Ovary (tissue), 9 donors: ENCODE results near the gene C1orf53. TPM values are rescaled to one million over a fixed set of nuclear protein-coding genes. Genes with fewer than 3 reads are reported as not detected.
"Not testable (repeated sequence)": the region's sequence is repeated elsewhere in the genome, so short reads cannot be mapped to it uniquely, and the experiment has no call there.

Experiments used
- DNase-seq, 5 donors: peaks; one replicate each; pipeline ENCODE4 v3.0.0-alpha.2; 2019 to 2020
- H3K27ac ChIP-seq, 2 donors: fragments of 200-600 bp; one replicate each; pipeline versions ENCODE4 v1.5.1 to v1.8.0; 2019 to 2022
- H3K27me3 ChIP-seq: fragments of 200-600 bp; one replicate; pipeline ENCODE4 v1.8.0; 2022
- H3K36me3 ChIP-seq: fragments of 200-600 bp; sonication (generic); one replicate; pipeline ENCODE4 v1.5.1; 2019
- H3K4me1 ChIP-seq: one replicate; pipeline ENCODE4 v1.8.1; 2013; ENCODE audit warnings: mild to moderate bottlenecking, moderate library complexity; ENCODE audit not compliant: insufficient read depth
- H3K4me3 ChIP-seq: fragments of 200-600 bp; sonication (generic); one replicate; pipeline ENCODE4 v1.5.1; 2017
- H3K9me3 ChIP-seq, 2 donors: fragments of 200-600 bp in 1 of 2; sonication (generic) in 1 of 2; one replicate each; pipeline versions ENCODE4 v1.5.1 to v1.8.1; 2013 to 2019; ENCODE audit warnings: mild to moderate bottlenecking in 1 of 2, moderate library complexity in 1 of 2
- EP300 ChIP-seq: sonication (generic); formaldehyde crosslinking; IDR thresholded peaks from one replicate; pipeline ENCODE4 v1.6.1; 2017; ENCODE audit warnings: antibody characterized with exemption
- POLR2A ChIP-seq: fragments of 450-650 bp; IDR thresholded peaks from one replicate; pipeline ENCODE4 v1.6.1; 2017; ENCODE audit warnings: antibody characterized with exemption, mild to moderate bottlenecking, moderate library complexity
- WGBS, 3 donors: extraction: QIAGEN DNeasy Blood & Tissue Kit in 1 of 3; methylation state at CpG; one replicate each; pipeline versions ENCODE4 v1.1.5 to v1.1.7; 2013 to 2017; 5-methylcytosine and 5-hydroxymethylcytosine counted together
- intact Hi-C, 4 donors: fragments of 100-400 bp; cut with DNase I; formaldehyde crosslinking; loops; one replicate each; pipeline versions ENCODE4 v1.11.0 to v1.15.1; 2022 to 2023
- polyA plus RNA-seq, 2 donors: library from polyadenylated mRNA; stranded (reverse); fragments of 200-250 nt in 1 of 2; fragments of 350-450 nt in 1 of 2; fragmentation: Illumina TruSeq in 1 of 2; extraction: RNeasy Lipid Tissue Mini Kit (QIAGEN cat#74804) in 1 of 2; gene quantifications; one replicate each; pipeline ENCODE4 v1.2.3, GENCODE V29; 2013 to 2014
- total RNA-seq, 7 donors: library from RNA; depleted of rRNA in 2 of 7; stranded (reverse); fragments of >200 nt in 2 of 7; fragmentation: NEBNext Ultra II Directional in 3 of 7; extraction: Animal tissue kit (Norgen Biotek cat#: 25700) in 3 of 7; gene quantifications; one replicate each; pipeline versions ENCODE4 v1.1.0 to v1.2.4, GENCODE V29; 2016 to 2023
- TF ChIP-seq, protein P1 (sequence below), 3 donors: fragments of 450-650 bp in 2 of 3; fragments of 200-600 bp in 1 of 3; IDR thresholded peaks; one replicate each; pipeline versions ENCODE4 v1.5.1 to v1.8.0; 2016 to 2022; ENCODE audit warnings: antibody characterized with exemption in 3 of 3, mild to moderate bottlenecking in 1 of 3
- donor health status: DM: no; HTN: no; CAD: no; lungs with moderate emphysema.
- donor health status: DM: no; HTN: no; CAD: no.
- donor health status: Bipolar disorder and iron deficiency.
- donor health status: DM: yes; HTN: yes; CAD: no.
- donor health status: DM: no; HTN: no; CAD: no.
- donor health status: DM: yes; HTN: yes; CAD: no.

C1orf53 gene
- total and polyA plus RNA-seq, 9 donors, result 1.9 to 7.5 (median 4.8) TPM

DNA sequence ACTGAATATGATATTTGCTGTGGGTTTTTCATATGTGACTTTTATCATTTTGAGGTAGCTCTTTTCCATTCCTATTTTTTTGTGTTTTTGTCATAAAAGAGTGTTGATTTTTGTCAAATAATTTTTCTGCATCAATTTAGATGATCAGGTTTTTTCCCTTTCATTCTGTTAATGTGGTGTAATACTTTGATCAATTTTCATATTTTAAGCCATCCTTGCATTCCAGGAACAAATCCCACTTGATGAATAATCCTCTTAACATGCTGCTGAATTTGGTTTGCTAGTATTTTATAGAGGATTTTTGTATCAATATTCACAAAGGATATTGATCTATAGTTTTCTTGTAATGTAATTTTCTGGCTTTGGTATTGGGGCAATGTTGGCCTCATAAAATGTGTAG, 25.5 kb upstream of the C1orf53 start:
- Histone ChIP-seq H3K4me3 (no peak overlapping the region), H3K4me1 (no peaks in the 10 kb centered on the region), H3K27me3 (no peaks in the 10 kb centered on the region), H3K36me3 (no peaks in the 10 kb centered on the region), H3K9me3 (peaks cover 0 to 4% of the 10 kb centered on the region in 2 donors), H3K27ac (no peak overlapping the region)
- no peak for DNase-seq
- TF ChIP-seq, protein P1, sequence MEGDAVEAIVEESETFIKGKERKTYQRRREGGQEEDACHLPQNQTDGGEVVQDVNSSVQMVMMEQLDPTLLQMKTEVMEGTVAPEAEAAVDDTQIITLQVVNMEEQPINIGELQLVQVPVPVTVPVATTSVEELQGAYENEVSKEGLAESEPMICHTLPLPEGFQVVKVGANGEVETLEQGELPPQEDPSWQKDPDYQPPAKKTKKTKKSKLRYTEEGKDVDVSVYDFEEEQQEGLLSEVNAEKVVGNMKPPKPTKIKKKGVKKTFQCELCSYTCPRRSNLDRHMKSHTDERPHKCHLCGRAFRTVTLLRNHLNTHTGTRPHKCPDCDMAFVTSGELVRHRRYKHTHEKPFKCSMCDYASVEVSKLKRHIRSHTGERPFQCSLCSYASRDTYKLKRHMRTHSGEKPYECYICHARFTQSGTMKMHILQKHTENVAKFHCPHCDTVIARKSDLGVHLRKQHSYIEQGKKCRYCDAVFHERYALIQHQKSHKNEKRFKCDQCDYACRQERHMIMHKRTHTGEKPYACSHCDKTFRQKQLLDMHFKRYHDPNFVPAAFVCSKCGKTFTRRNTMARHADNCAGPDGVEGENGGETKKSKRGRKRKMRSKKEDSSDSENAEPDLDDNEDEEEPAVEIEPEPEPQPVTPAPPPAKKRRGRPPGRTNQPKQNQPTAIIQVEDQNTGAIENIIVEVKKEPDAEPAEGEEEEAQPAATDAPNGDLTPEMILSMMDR (IDR thresholded peaks at IDR 0.05), result no peak
- TF ChIP-seq EP300 (no peak), POLR2A (no peak)
- intact Hi-C loops, result no loop called here

DNA sequence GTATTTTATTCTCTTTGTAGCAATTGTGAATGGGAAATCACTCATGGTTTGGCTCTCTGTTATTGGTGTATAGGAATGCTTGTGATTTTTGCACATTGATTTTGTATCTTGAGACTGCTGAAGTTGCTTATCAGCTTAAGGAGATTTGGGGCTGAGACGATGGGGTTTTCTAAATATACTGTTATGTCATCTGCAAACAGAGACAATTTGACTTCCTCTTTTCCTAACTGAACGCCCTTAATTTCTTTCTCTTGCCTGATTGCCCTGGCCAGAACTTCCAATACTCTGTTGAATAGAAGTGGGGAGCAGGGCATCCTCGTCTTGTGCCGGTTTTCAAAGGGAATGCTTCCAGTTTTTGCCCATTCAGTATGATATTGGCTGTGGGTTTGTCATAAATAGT, 22.0 kb upstream of the C1orf53 start:
- intact Hi-C loops, DNase-seq, H3K36me3 ChIP-seq, H3K27me3 ChIP-seq, H3K4me3 ChIP-seq, H3K27ac ChIP-seq, H3K9me3 ChIP-seq, H3K4me1 ChIP-seq: not testable (repeated sequence)
- 75 to 89% (median 88%) methylated on average over 4 of the region's 4 CpGs for WGBS, 3 donors

DNA sequence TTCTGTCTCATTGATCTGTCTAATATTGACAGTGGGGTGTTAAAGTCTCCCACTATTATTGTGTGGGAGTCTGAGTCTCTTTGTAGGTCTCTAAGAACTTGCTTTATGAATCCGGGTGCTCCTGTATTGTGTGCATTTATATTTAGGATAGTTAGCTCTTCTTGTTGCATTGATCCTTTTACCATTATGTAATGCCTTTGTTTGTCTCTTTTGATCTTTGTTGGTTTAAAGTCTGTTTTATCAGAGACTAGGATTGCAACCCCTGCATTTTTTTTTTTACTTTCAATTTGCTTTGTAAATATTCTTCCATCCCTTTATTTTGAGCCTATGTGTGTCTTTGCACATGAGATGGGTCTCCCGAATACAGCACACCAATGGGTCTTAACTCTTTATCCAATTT, 20.2 kb upstream of the C1orf53 start:
- H3K4me1 ChIP-seq, DNase-seq, H3K36me3 ChIP-seq, H3K9me3 ChIP-seq, H3K4me3 ChIP-seq, H3K27ac ChIP-seq, intact Hi-C loops, H3K27me3 ChIP-seq: not testable (repeated sequence)
- 86 to 94% (median 91%) methylated on average over 2 of the region's 2 CpGs for WGBS, 3 donors

DNA sequence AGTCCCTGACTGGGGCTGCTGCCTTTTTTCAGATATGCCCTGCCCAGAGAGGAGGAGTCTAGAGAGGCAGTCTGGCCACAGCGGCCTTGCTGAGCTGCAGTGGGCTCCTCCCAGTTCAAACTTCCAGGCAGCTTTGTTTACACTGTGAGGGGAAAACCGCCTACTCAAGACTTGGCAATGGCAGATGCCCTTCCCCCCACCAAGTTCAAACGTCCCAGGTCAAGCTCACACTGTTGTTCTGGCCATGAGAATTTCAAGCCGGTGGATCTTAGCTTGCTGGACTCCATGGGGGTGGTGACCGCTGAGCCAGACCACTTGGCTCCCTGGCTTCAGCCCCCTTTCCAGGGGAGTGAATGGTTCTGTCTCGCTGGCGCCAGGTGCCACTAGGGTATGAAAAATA, 18.3 kb upstream of the C1orf53 start:
- TF ChIP-seq POLR2A (no peak), EP300 (no peak)
- TF ChIP-seq, protein P1 (IDR thresholded peaks at IDR 0.05), result no peak
- intact Hi-C loops, result no loop called here
- Histone ChIP-seq H3K4me3 (no peak overlapping the region), H3K27me3 (no peaks in the 10 kb centered on the region), H3K27ac (no peak overlapping the region), H3K9me3 (no peaks in the 10 kb centered on the region), H3K36me3 (no peaks in the 10 kb centered on the region), H3K4me1 (no peaks in the 10 kb centered on the region)
- no peak for DNase-seq
- 63 to 70% (median 68%) methylated on average over 7 of the region's 7 CpGs for WGBS, 3 donors

DNA sequence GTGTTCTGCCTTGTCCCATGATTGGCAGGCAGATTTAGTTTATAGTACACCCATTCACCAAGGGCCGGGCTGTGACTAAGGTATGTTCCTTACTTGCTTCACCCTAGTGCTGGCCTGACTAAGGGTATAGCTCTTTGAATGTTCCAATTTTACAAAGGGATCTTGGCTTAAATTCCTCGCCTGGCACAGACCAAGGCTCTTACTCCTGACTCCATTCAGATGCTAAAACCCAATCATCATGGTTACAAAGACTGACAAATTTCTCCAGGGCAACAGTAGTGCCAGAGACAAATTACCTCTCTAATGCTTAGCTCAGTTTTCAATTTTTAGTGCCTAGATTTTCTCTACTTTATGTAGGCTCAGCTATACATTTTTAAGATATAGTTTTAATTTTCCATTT, 11.5 kb upstream of the C1orf53 start:
- TF ChIP-seq, protein P1 (IDR thresholded peaks at IDR 0.05), result no peak
- no peak for TF ChIP-seq POLR2A
- no peak for TF ChIP-seq EP300
- intact Hi-C loops, result no loop called here

DNA sequence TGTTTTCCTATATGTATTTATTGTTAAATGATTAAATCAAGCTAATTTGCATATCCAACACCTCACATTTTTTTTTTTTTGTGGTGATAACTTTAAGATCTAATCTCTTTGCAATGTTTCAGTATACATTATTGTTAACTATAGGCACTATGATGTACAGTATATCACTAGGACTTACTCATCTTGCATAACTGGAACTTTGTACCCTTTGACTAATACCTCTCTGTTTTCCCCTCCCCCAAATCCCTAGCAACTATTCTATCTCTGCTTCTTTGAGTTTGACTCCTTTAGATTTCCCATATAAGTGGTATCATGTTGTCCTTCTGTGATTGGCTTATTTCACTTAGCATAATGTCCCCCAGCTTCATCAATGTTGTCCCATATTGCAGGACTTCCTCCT, 9.7 kb upstream of the C1orf53 start:
- no peak for DNase-seq
- intact Hi-C loops, result no loop called here
- TF ChIP-seq, protein P1 (IDR thresholded peaks at IDR 0.05), result no peak
- no peak for TF ChIP-seq POLR2A
- no peak for TF ChIP-seq EP300

More for the DNA sequence above, 11.5 kb upstream of the C1orf53 start:
- no peaks in the 10 kb centered on the region for H3K4me1 ChIP-seq
- no peaks in the 10 kb centered on the region for H3K27me3 ChIP-seq
- no peaks in the 10 kb centered on the region for H3K36me3 ChIP-seq
- H3K4me3 ChIP-seq, result no peak overlapping the region
- DNase-seq, result no peak
- WGBS, 3 donors, result 81 to 95% (median 91%) methylated on average over 2 of the region's 2 CpGs
- H3K9me3 ChIP-seq, result no peaks in the 10 kb centered on the region
- H3K27ac ChIP-seq, result no peak overlapping the region

More for the DNA sequence above, 9.7 kb upstream of the C1orf53 start:
- Histone ChIP-seq H3K27me3 (no peaks in the 10 kb centered on the region), H3K27ac (no peak overlapping the region), H3K4me1 (no peaks in the 10 kb centered on the region), H3K4me3 (no peak overlapping the region), H3K36me3 (no peaks in the 10 kb centered on the region), H3K9me3 (no peaks in the 10 kb centered on the region)
